ENCODE measurements around the gene ZFR. TPM values are rescaled to one million over a fixed set of nuclear protein-coding genes. Genes with fewer than 3 reads are reported as not detected.
A peak's percentile ranks its signal among the peaks of the same experiment; 100 is the strongest.

Gene ZFR
- polyA plus RNA-seq, 5 donors, result 78.1 to 118 (median 112) TPM

- no peak for DNase-seq
Measured at GRCh38 chr5:32363030-32363429, 81.5 kb downstream of the ZFR start.

DNA sequence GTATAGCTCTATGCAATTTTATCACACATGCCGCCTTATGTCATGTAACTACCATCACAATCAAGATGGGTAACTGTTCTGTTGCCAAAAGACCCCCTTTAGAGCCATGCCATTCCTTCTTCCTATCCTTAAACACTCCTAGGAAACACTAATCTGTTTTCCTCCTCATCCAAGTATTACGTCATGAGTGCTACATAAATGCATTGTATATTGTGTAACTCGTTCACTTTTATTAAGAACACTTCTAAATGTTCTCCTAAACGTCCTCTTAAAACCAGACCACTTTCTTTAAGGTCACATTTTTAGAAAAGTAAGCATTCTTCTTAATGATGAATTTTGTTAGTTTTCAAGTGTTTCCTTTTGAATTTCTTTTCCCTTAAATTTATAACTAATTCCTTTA is 82.0 kb downstream of the ZFR start:
- DNase-seq, result no peak

GRCh38 chr5:32360906-32361305 is 83.6 kb downstream of the ZFR start:
- DNase-seq, result no peak

GRCh38 chr5:32358611-32359010 is 85.9 kb downstream of the ZFR start:
- DNase-seq, result no peak

DNA sequence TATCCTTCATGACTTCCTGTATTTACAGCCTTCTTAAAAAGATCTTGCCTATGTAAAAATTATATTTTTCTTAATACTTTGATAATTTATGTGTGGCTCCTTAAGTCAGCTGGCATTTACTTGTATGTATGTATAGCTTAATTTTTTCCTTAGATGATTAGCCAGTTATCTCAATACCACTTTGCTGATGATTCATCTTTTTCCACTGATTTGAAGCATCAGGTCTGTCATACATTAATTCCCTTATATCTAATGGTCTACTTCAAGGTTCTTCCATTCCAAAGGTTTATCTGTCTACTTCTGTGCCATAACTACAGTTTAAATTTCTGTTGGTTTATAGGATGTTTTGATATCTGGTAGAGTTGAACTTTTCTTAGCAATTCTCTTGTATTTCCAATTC is 86.9 kb downstream of the ZFR start:
- no peak for DNase-seq

GRCh38 chr5:32355686-32356085 is 88.9 kb downstream of the ZFR start:
- DNase-seq, result no peak

- no peak for DNase-seq
Measured at GRCh38 chr5:32353420-32353819, 91.1 kb downstream of the ZFR start.

DNA sequence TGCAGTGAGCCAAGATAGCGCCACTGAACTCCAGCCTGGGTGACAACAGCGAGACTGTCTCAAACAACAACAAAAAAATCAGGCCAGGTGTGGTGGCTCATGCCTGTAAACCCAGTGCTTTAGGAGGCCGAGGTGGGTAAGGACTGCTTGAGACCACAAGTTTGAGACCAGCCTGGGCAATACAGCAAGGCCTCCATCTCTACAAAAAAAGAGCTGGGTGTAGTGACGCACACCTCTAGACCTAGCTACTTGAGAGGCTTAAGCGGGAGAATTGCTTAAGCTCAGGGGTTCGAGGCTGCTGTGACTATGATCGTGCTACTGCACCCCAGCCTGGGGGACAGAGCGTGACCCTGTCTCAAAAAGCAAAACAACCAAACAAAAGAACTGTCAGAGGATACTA is 91.9 kb downstream of the ZFR start:
- no peak for DNase-seq

GRCh38 chr5:32346869-32347268 is 97.7 kb downstream of the ZFR start:
- no peak for DNase-seq

- DNase-seq, result no peak
Measured at GRCh38 chr5:32343058-32343672, 101.4 kb downstream of the ZFR start.

- DNase-seq, result no peak
Measured at GRCh38 chr5:32342656-32343055, 101.9 kb downstream of the ZFR start.

DNA sequence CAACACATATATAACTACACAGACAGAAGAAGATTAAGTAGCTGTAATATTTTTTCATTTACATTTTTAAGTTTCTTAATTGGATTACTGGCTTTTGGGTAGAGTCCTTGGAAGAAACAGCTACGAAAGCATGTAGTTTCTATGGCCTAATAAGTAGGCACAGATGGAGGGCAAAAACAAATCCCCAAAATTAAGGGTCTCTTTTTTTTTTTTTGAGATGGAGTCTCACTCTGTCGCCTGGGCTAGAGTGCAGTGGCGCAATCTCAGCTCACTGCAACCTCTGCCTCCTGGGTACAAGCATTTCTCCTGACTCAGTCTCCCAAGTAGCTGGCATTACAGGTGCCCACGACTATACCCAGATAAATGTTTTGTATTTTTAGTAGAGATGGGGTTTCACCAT is 104.7 kb downstream of the ZFR start:
- DNase-seq, result no peak

- no peak for DNase-seq
Measured at GRCh38 chr5:32339198-32339597, 105.3 kb downstream of the ZFR start.

DNA sequence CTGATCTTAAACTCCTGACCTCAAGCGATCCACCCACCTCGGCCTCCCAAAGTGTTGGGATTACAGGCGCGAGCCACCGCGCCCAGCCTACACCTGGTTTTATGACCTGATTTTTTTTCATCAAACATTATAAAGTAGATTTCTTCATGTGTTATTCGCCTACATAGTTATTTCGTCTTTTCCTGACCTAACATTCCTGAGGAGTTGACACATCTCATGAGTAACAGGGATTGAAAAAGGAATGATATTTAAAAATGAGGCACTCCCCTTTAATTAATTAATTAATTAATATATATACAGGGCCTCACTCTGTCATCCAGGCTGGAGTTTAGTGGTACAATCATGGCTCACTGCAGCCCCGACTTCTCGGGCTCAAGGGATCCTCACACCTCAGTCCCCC is 111.6 kb downstream of the ZFR start:
- DNase-seq, result no peak

DNA sequence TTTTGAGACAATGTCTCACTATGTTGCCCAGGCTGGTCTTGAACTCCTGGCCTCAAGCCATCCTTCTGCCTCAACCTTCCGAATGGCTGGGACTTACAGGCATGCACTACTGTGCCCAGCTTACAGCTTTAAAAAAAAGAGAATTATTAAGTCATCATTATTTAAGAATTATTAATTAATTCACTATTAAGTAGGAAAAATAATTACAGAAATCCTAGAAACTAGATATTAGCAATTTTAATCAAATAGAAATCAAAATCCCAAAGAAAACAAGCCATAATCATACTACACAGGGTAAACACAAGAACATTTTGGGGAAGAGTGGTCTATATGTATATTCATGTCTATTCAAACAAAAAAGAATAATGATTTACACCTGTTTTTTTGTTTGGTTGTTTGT is 112.2 kb downstream of the ZFR start:
- DNase-seq, result no peak

GRCh38 chr5:32331935-32332274 is 112.6 kb downstream of the ZFR start:
- DNase-seq, result no peak

GRCh38 chr5:32331217-32331934 is 113.2 kb downstream of the ZFR start:
- DNase-seq, result peak; percentile 47 to 53

GRCh38 chr5:32330126-32330971 is 114.2 kb downstream of the ZFR start:
- DNase-seq, result no peak

DNA sequence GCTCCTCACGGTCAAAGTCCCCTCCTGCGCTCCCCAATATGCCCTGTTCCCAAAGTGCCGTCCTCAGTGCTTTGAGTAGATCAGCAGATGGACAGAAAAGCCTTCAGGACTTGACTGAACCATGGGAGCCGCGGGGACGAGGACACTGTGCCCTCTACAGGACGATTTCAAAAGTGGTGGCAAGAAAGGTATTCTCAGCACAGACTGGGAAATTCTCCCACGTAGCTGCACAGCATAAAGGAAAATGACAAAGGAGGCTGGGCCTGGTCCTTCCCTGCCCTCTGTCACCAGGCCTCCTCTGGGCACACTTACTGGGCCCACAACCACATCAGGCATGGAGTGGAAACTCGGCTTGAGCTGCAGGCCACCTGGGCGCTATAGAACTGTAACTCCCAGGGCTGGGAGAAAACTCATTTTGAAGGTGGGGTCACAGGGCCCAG is 115.1 kb downstream of the ZFR start:
- DNase-seq, result peak in 1 of 2 donors; percentile 33

DNA sequence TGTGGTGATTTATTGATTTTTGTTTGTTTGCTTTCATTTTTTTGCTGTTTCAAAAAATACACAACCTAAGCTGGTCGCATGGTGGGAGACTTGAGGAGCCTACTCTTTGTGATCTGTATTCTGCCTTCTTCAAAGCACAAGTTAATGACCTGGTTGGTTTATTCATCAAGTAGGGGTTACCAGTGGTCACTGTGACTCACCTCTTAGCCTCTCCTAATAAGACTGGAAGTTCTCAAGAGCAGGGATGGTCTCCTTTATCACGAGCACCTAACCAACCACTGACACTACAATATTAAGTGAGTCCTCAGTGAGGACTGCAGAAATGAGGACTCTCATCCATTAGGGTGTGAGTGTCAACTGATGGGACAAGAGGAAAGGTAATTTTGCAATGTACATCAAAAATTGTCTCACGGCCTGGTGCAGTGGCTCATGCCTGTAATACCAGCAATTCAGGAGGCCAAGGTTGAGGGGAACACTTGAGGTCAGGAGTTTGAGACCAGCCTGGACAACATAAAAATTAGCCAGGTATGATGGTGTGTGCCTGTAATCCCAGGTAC is 118.2 kb downstream of the ZFR start:
- DNase-seq, result no peak

- DNase-seq, result no peak
Measured at GRCh38 chr5:32325616-32326015, 118.9 kb downstream of the ZFR start.

DNA sequence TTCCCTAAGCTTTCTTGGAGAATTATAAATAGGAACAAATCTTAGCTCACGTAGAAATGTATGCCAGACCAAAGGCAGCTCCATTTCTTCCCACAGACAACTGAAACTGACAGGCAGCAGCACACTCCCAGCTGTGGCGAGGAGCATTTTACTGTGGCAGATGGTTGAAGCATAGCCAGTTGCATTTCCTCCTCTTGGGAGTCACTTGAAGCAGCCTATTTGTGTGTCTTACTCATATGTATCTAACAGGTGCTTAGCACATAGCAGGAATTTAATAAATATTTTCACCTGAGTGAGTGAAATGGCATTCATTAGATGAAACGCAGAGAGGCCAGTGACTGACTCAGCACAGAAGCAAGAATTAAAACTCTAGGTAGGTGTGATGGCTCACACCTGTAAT is 119.5 kb downstream of the ZFR start:
- DNase-seq, result peak; percentile 34 to 42

GRCh38 chr5:32323741-32324140 is 120.8 kb downstream of the ZFR start:
- DNase-seq, result no peak
